Nephron progenitor cell (in vitro differentiated cells): ENCODE results near the gene OR10G8.

Experiments used
- DNase-seq: peaks from one replicate; pipeline ENCODE4 v3.0.0; 2021
- H3K27ac Mint-ChIP-seq: 2 replicates; pipeline ENCODE4 v1.8.0; 2021; ENCODE audit warnings: mild to moderate bottlenecking, moderate library complexity, mixed read lengths
- H3K27me3 Mint-ChIP-seq: 2 replicates; pipeline ENCODE4 v1.8.0; 2021; ENCODE audit warnings: mild to moderate bottlenecking, low read depth, mixed read lengths; ENCODE audit not compliant: poor library complexity
- H3K36me3 Mint-ChIP-seq: 2 replicates; pipeline ENCODE4 v1.8.0; 2021; ENCODE audit warnings: low read depth, mixed read lengths
- H3K4me1 Mint-ChIP-seq: 2 replicates; pipeline ENCODE4 v1.8.0; 2021; ENCODE audit warnings: mixed read lengths
- H3K4me3 Mint-ChIP-seq: 2 replicates; pipeline ENCODE4 v1.8.0; 2021; ENCODE audit warnings: mild to moderate bottlenecking, moderate library complexity, mixed read lengths
- H3K9me3 Mint-ChIP-seq: 2 replicates; pipeline ENCODE4 v1.8.0; 2021; ENCODE audit warnings: mild to moderate bottlenecking, moderate library complexity, mixed read lengths
- TF ChIP-seq, protein P1 (sequence below): fragments of 200-600 bp; sonication (generic); IDR thresholded peaks from 2 replicates; pipeline ENCODE4 v1.5.0; 2021; ENCODE audit warnings: antibody characterized with exemption

The OR10G8 gene

GRCh38 chr11:124079631-124080326 lies 53.2 kb downstream of the OR10G8 start:
- H3K4me3 Mint-ChIP-seq: no peak overlapping the region
- no peaks in the 10 kb centered on the region for H3K36me3 Mint-ChIP-seq
- no peak for DNase-seq
- H3K27me3 Mint-ChIP-seq: peaks cover 19% of the 10 kb centered on the region
- H3K4me1 Mint-ChIP-seq: peaks cover 7% of the 10 kb centered on the region
- TF ChIP-seq, protein P1, sequence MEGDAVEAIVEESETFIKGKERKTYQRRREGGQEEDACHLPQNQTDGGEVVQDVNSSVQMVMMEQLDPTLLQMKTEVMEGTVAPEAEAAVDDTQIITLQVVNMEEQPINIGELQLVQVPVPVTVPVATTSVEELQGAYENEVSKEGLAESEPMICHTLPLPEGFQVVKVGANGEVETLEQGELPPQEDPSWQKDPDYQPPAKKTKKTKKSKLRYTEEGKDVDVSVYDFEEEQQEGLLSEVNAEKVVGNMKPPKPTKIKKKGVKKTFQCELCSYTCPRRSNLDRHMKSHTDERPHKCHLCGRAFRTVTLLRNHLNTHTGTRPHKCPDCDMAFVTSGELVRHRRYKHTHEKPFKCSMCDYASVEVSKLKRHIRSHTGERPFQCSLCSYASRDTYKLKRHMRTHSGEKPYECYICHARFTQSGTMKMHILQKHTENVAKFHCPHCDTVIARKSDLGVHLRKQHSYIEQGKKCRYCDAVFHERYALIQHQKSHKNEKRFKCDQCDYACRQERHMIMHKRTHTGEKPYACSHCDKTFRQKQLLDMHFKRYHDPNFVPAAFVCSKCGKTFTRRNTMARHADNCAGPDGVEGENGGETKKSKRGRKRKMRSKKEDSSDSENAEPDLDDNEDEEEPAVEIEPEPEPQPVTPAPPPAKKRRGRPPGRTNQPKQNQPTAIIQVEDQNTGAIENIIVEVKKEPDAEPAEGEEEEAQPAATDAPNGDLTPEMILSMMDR: no peak
- H3K9me3 Mint-ChIP-seq: no peaks in the 10 kb centered on the region
- H3K27ac Mint-ChIP-seq: no peak overlapping the region
